Left forelimb (tissue), 1 donor: ENCODE results near the gene DEFB112.

Experiments used
- DNase-seq: peaks from one replicate; pipeline ENCODE4 v3.0.0-alpha.2; 2018; ENCODE audit warnings: low spot score

The DEFB112 gene, protein sequence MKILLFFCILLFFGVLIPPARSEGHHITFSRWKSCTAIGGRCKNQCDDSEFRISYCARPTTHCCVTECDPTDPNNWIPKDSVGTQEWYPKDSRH

GRCh38 chr6:50049829-50050228, at the start of gene DEFB112:
TSS of gene DEFB112 (minus strand) at chr6:50049929. CDS start at chr6:50049869, 60 bp downstream.
- DNase-seq: no peak

DNA sequence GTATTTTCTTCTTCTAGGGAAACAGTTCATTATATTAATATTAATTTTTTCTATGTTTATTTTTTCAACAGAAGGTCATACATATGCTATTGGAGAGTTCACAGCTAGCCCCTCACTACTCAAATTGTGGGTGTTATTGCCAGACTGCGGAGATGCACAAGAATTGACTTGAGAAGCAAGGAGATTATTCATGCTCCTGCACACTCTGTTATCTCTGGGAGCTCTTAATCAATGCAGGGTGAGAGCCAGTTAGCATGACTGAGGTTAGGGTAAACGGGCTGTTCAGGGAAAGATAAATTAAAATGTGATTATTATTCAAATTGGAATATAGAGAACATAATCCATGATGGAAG, 48.9 kb upstream of the DEFB112 start:
- no peak for DNase-seq

GRCh38 chr6:50097966-50098640, 48.4 kb upstream of the DEFB112 start:
- DNase-seq: no peak

DNA sequence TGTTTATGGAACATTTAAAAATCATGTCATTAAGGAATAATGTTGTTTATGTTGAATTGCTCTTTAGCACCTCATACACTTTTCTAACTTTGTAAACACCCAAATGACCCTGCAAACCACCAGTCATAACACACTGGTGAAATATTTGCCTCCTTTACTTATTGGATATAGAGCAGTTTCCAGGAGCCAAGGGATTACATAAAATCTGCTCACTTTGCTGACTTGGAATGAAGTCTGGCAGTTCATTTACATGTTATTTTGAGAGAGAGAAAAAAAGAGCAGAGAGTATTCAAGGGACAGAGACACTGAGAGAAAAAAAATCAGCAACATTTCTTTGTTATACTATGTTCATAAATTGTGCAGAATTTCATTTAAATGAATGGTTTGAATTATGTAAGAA, 46.6 kb upstream of the DEFB112 start:
- DNase-seq: no peak

DNA sequence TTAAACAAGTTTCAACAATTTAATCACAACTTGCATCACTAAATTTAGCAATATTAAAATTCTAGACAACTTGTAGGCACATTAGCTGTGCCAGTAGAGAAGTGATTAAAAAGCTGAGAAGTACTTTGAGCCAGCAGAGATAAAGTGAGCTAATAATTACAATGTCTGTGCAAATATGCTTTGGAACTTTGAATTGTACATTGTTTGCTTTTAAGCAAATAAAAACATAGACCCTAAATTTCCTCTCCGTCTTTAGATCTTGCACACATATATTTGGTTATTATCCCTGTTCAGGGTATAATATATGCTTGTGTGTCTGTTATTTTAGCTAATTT, 44.2 kb upstream of the DEFB112 start:
- DNase-seq: no peak

- DNase-seq: no peak
These were observed 43.6 kb upstream of the DEFB112 start for GRCh38 chr6:50093116-50093937.

DNA sequence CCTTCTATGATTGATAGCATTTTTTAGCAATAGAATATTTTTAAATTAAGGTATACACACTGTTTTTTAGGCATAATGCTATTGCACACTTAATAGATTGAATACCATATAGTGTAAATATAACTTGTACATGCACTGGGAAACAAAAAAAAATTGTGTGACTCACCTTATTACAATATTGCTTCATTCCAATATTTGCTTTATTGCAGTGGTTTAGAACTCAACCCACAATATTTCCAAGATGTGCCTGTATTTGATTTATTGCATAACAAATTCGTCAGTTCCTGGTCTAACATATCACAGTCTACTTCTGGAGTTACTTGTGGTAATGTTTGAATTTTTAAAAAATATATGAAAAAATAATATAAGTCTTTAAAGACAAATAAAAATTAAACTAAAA, 41.9 kb upstream of the DEFB112 start:
- no peak for DNase-seq

GRCh38 chr6:50089911-50090310, 40.2 kb upstream of the DEFB112 start:
- no peak for DNase-seq

GRCh38 chr6:50087231-50087954, 37.7 kb upstream of the DEFB112 start:
- DNase-seq: no peak

GRCh38 chr6:50077385-50077784, 27.7 kb upstream of the DEFB112 start:
- no peak for DNase-seq

- no peak for DNase-seq
These were observed 26.7 kb upstream of the DEFB112 start for GRCh38 chr6:50076431-50076830.

DNA sequence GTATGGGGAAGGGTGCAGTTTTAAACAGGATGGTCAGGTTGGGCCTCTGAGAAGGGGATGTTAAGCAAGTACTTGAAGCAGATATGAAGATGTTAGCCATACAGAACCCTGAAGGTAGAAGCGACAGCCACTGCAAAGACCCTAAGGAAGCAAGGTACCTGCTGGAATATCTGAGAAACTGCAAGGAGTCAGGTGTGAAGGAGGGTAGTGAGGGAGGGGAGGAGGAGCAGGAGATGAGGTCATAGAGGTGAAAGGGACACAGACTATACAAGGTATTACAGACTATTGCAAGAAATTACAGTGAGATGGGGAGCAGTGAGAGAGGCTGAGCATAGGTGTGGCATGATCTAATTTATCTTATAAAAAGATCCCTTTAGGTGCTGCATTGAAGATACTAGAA, 22.2 kb upstream of the DEFB112 start:
- DNase-seq: no peak

DNA sequence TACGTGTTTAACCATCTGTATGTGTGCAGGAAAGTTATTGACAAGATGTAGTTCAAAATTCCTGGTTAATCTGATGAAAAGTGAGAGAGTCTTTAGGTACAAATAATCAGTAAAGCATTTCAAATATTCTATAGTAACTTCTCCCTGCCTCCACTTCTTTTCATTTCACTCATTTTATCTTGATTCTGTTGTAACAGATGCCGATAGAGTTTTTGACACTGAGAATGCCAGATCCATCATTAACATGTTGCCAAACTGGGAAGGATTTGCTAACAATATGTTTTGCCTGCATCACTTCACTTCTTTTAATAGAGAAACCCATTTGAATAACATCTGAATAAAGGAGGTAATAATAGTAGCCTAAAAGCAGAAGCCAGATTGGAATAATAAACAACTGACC, 20.4 kb upstream of the DEFB112 start:
- DNase-seq: no peak

- no peak for DNase-seq
These were observed 12.3 kb upstream of the DEFB112 start for GRCh38 chr6:50062051-50062450.

GRCh38 chr6:50056242-50056641, 6.5 kb upstream of the DEFB112 start:
- DNase-seq: no peak

DNA sequence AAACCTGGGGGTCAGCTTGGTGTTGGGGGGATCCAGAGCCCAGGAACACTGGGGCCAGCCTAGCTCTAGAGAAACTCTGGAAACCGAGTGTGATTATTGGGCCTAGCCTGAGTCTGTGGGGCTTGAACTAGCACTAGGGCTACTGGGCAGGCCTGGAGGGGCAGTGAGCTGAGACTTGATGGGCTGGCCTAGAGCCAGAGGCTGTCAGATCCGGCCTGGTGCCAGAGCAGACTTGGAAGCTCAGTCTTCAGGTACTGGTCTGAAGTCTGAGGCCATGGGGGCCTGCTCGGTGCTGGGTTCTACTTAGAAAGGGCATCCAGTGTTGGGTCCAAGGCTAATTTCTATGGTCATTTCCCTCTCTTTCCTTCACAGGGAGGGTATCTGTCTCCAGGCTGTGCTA, 2.7 kb downstream of the DEFB112 start:
- no peak for DNase-seq

GRCh38 chr6:50030777-50031562, 18.8 kb downstream of the DEFB112 start:
- DNase-seq: no peak

DNA sequence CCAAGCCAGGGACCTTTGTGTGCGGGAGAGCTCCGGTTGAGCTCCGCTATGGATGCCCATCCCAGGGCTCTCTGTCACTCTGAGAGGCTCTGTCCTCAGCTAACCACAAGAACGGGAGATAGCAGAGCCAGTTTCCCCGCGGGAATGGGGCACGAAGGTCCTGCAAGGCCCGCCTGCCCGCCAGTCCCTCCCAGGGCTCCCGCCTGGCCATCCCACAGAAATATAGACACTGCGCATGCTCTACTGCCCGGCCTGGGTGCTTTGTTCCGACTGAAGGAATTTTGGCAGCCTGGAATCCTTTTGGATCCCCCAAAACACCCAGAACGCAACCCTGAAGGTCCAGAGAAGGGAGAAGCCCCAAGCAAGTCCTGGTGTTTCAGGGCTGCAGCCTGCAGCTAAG, 19.4 kb downstream of the DEFB112 start:
- no peak for DNase-seq

- DNase-seq: no peak
These were observed 24.5 kb downstream of the DEFB112 start for GRCh38 chr6:50025258-50025657.

DNA sequence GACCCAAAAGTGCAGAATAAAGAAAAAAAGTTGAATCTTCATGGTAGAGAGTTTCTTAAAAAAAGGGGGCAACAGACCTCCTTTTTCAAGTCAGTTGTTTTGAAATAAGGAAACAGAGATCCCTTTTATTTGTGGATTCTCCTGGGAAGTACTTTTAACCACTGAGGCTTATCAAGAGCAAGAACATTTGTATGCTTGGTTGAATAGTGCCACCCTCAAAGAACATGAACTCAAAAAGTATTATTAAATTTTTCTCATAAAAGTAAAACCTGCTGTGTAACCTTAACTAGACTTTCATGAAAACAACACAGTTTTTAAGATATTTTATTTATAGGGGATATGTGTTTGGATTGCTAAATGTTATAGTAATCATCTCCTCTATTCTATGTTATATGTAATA, 27.8 kb downstream of the DEFB112 start, which contains the start of gene DEFB110:
DEFB110 (minus strand) TSS at position 101 of the 400 bp plus-strand sequence; CDS start at position 42, 59 bp downstream.
- DNase-seq: no peak

DNA sequence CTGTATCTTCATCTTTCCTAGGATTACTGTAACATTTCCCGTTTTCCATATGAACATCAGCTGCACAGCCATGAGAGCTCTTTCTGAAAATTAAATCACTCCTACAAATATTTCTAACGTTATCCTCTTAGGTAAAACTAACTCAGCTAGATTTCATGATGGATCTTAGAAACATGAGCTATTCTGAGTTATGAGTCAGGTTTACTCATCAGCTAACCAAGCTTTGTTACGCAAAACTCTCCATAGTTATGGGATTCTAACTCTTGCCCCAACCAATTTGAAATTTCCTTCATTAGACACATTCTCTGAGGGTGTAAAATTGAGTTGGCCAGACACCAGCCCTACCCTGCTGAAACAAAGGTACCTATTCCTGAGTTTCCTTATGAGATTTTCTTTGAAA, 41.9 kb downstream of the DEFB112 start:
- DNase-seq: no peak

- DNase-seq: no peak
These were observed 46.6 kb downstream of the DEFB112 start for GRCh38 chr6:50003139-50003538.
